Right lobe of liver (tissue), 6 donors: ENCODE measurements around the gene SIX5. TPM values are rescaled to one million over a fixed set of nuclear protein-coding genes. Genes with fewer than 3 reads are reported as not detected.
A peak's percentile ranks its signal among the peaks of the same experiment; 100 is the strongest.

Experiments used
- ATAC-seq, 4 donors: fragments of 200-7000 bp; cut with Tn5 transposase; one replicate each; pipeline ENCODE4 v1.9.1; 2020; ENCODE audit warnings: mild to moderate bottlenecking in 4 of 4, moderate library complexity in 4 of 4
- DNase-seq, 3 donors: peaks; one replicate each; pipeline ENCODE4 v3.0.0-alpha.2; 2020
- H3K27ac ChIP-seq, 3 donors: fragments of 200-600 bp; one replicate each; pipeline ENCODE4 v1.8.0; 2022
- H3K27me3 ChIP-seq, 2 donors: fragments of 200-600 bp; one replicate each; pipeline ENCODE4 v1.8.0; 2022
- H3K36me3 ChIP-seq, 4 donors: fragments of 200-600 bp; sonication (generic) in 1 of 4; one replicate each; pipeline versions ENCODE4 v1.5.1 to v1.8.0; 2017 to 2022; ENCODE audit warnings: control low read depth in 1 of 4
- H3K4me1 ChIP-seq, 4 donors: fragments of 200-600 bp; sonication (generic) in 1 of 4; one replicate each; pipeline versions ENCODE4 v1.5.1 to v1.8.0; 2017 to 2022; ENCODE audit warnings: control low read depth in 1 of 4
- H3K4me3 ChIP-seq, 3 donors: fragments of 200-600 bp; one replicate each; pipeline ENCODE4 v1.8.0; 2022
- H3K9me3 ChIP-seq, 4 donors: fragments of 200-600 bp; sonication (generic) in 1 of 4; one replicate each; pipeline versions ENCODE4 v1.5.1 to v1.8.0; 2017 to 2022; ENCODE audit warnings: control low read depth in 1 of 4
- CTCF ChIP-seq, 4 donors: fragments of 200-600 bp in 3 of 4; fragments of 450-650 bp in 1 of 4; IDR thresholded peaks; one replicate each; pipeline versions ENCODE4 v1.5.1 to v1.8.0; 2016 to 2022; ENCODE audit warnings: antibody characterized with exemption in 4 of 4, mild to moderate bottlenecking in 2 of 4
- POLR2A ChIP-seq: fragments of 450-650 bp; IDR thresholded peaks from one replicate; pipeline ENCODE4 v1.6.1; 2017; ENCODE audit warnings: antibody characterized with exemption, mild to moderate bottlenecking
- WGBS: methylation state at CpG from one replicate; pipeline ENCODE4 v1.1.6; 2018; ENCODE audit warnings: low coverage, low lambda C conversion rate; ENCODE audit not compliant: insufficient coverage; ENCODE audit errors: missing lambda C conversion rate; 5-methylcytosine and 5-hydroxymethylcytosine counted together
- intact Hi-C, 2 donors: fragments of 100-400 bp; cut with DNase I; formaldehyde crosslinking; loops; one replicate each; pipeline versions ENCODE4 v1.11.2 to v1.14.1; 2022
- total RNA-seq, 6 experiments: library from RNA; depleted of rRNA in 2 of 6; stranded (reverse); fragments of >200 nt in 2 of 6; fragmentation: NEBNext Ultra II Directional in 3 of 6; extraction: Animal tissue kit (Norgen Biotek cat#: 25700) in 3 of 6; gene quantifications; one replicate each; pipeline versions ENCODE4 v1.1.0 to v1.2.4, GENCODE V29; 2016 to 2023
- donor health status: DM: no; HTN: yes; CAD: no.
- donor health status: DM: no; HTN: no; CAD: no.
- donor health status: DM: no; HTN: no; CAD: no.
- donor health status: DM: no; HTN: yes; CAD: no.
- donor health status: DM: no; HTN: yes; CAD: no.

Gene SIX5
- total RNA-seq, 6 experiments from 2014 or later: 7.8 to 11.6 (median 9.5) TPM

GRCh38 chr19:45793876-45794275 is 24.8 kb upstream of the SIX5 start:
- TF ChIP-seq CTCF (IDR thresholded peaks at IDR 0.05) (no peak), POLR2A (no peak)
- 39% methylated on average over 6 of the region's 6 CpGs for WGBS
- no peak for DNase-seq
- no peak overlapping the region for H3K4me3 ChIP-seq
- no peak overlapping the region for H3K27ac ChIP-seq
- H3K36me3 ChIP-seq: no peaks in the 10 kb centered on the region
- intact Hi-C loops: no loop called here
- peaks cover 0 to 17% (median 2%) of the 10 kb centered on the region in 4 donors for H3K4me1 ChIP-seq
- no peaks in the 10 kb centered on the region for H3K9me3 ChIP-seq
- ATAC-seq: no peak
- H3K27me3 ChIP-seq: no peaks in the 10 kb centered on the region

GRCh38 chr19:45793178-45793564 is 24.1 kb upstream of the SIX5 start:
- no peaks in the 10 kb centered on the region for H3K36me3 ChIP-seq
- no peak for TF ChIP-seq POLR2A
- TF ChIP-seq CTCF (IDR thresholded peaks at IDR 0.05): no peak
- DNase-seq (no peak), ATAC-seq (no peak)
- no peaks in the 10 kb centered on the region for H3K27me3 ChIP-seq
- H3K4me3 ChIP-seq: no peak overlapping the region
- H3K27ac ChIP-seq: no peak overlapping the region
- 17% methylated on average over 3 of the region's 3 CpGs for WGBS
- H3K4me1 ChIP-seq: peaks cover 0 to 15% (median 2%) of the 10 kb centered on the region in 4 donors
- intact Hi-C loops: no loop called here
- H3K9me3 ChIP-seq: no peaks in the 10 kb centered on the region

- H3K9me3 ChIP-seq: no peaks in the 10 kb centered on the region
- no peaks in the 10 kb centered on the region for H3K36me3 ChIP-seq
- peaks cover 0 to 15% (median 2%) of the 10 kb centered on the region in 4 donors for H3K4me1 ChIP-seq
- WGBS: no CpG with 5 or more reads among the region's 86 CpGs
- H3K27ac ChIP-seq: peak within 1 kb of the TSS in 1 of 3 donors; percentile 29
- intact Hi-C loops: no loop called here
- peak within 1 kb of the TSS; percentile 54 to 97 (median 59) for H3K4me3 ChIP-seq
- peak; percentile 99 to 100 (median 99) for ATAC-seq
- peak; percentile 100 for DNase-seq
- TF ChIP-seq POLR2A (peak; percentile 54), CTCF (IDR thresholded peaks at IDR 0.05) (no peak)
- H3K27me3 ChIP-seq: no peaks in the 10 kb centered on the region
These were observed 23.6 kb upstream of the SIX5 start, which contains the start of gene DMWD for GRCh38 chr19:45792470-45793177. DMWD (minus strand) TSS chr19:45792845; CDS start chr19:45792756, 89 bp downstream.

- Histone ChIP-seq H3K9me3 (no peaks in the 10 kb centered on the region), H3K27ac (no peak overlapping the region), H3K4me1 (peaks cover 0 to 15% (median 2%) of the 10 kb centered on the region in 4 donors), H3K36me3 (no peaks in the 10 kb centered on the region), H3K27me3 (no peaks in the 10 kb centered on the region), H3K4me3 (peak overlapping the region; percentile 54 to 97 (median 59))
- TF ChIP-seq POLR2A (no peak), CTCF (IDR thresholded peaks at IDR 0.05) (no peak)
- no peak for DNase-seq
- intact Hi-C loops: no loop called here
- ATAC-seq: no peak
- 23% methylated on average over 10 of the region's 31 CpGs for WGBS
These were observed 22.9 kb upstream of the SIX5 start for GRCh38 chr19:45791744-45792469.
